Progenitor cell of endocrine pancreas (in vitro differentiated cells): ENCODE data around the gene RCOR1. TPM values are rescaled to one million over a fixed set of nuclear protein-coding genes. Genes with fewer than 3 reads are reported as not detected.

Experiments used
- DNase-seq: peaks from one replicate; pipeline ENCODE4 v3.0.0; 2021; ENCODE audit warnings: low spot score; ENCODE audit not compliant: unreplicated experiment
- H3K27ac Mint-ChIP-seq: 2 replicates; pipeline ENCODE4 v1.8.0; 2021; ENCODE audit warnings: mild to moderate bottlenecking, moderate library complexity, mixed read lengths
- H3K27me3 Mint-ChIP-seq: 2 replicates; pipeline ENCODE4 v1.8.0; 2021; ENCODE audit warnings: mixed read lengths
- H3K36me3 Mint-ChIP-seq: 2 replicates; pipeline ENCODE4 v1.8.0; 2022; ENCODE audit warnings: mixed read lengths; ENCODE audit not compliant: insufficient read depth
- H3K4me1 Mint-ChIP-seq: 2 replicates; pipeline ENCODE4 v1.8.0; 2021; ENCODE audit warnings: low read depth, mixed read lengths
- H3K4me3 Mint-ChIP-seq: 2 replicates; pipeline ENCODE4 v1.8.0; 2021; ENCODE audit warnings: low read depth, mild to moderate bottlenecking, moderate library complexity, mixed read lengths
- H3K9me3 Mint-ChIP-seq: 2 replicates; pipeline ENCODE4 v1.8.0; 2021; ENCODE audit warnings: low read depth, mixed read lengths
- total RNA-seq: library from RNA; stranded (reverse); gene quantifications from 2 replicates; pipeline ENCODE4 v1.2.1, GENCODE V29; 2021
- TF ChIP-seq, protein P1 (sequence below): fragments of 200-600 bp; sonication (generic); IDR thresholded peaks from one replicate; pipeline ENCODE4 v1.5.0; 2021; ENCODE audit warnings: antibody characterized with exemption, mild to moderate bottlenecking; ENCODE audit not compliant: unreplicated experiment

RCOR1 gene
- total RNA-seq, 1 donor from 2014 or later, result 41.9 TPM

DNA sequence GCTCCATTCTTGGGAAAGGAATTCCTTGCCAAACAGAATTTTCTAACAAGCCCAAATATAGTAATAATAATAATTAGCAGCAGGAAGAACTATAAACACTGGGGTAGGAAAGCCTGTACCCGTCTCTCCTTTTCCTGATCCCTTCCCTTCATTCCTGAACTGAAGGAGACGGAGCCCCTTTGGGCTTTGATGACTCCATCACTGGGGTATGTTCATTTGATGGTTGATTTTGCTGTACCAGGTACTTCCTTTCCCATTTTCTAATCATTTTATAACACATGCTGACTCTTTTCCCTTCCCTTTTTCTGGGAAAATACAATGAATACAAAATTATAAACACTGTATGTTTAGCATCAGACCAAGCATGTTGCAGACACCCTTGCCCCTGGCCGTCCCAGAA lies 3.6 kb upstream of the RCOR1 start:
- Mint-ChIP-seq H3K27me3 (no peaks in the 10 kb centered on the region), H3K27ac (peak overlapping the region; percentile 94), H3K9me3 (no peaks in the 10 kb centered on the region), H3K36me3 (no peaks in the 10 kb centered on the region), H3K4me3 (no peak overlapping the region), H3K4me1 (peaks cover 33% of the 10 kb centered on the region)
- no peak for DNase-seq
- TF ChIP-seq, protein P1, sequence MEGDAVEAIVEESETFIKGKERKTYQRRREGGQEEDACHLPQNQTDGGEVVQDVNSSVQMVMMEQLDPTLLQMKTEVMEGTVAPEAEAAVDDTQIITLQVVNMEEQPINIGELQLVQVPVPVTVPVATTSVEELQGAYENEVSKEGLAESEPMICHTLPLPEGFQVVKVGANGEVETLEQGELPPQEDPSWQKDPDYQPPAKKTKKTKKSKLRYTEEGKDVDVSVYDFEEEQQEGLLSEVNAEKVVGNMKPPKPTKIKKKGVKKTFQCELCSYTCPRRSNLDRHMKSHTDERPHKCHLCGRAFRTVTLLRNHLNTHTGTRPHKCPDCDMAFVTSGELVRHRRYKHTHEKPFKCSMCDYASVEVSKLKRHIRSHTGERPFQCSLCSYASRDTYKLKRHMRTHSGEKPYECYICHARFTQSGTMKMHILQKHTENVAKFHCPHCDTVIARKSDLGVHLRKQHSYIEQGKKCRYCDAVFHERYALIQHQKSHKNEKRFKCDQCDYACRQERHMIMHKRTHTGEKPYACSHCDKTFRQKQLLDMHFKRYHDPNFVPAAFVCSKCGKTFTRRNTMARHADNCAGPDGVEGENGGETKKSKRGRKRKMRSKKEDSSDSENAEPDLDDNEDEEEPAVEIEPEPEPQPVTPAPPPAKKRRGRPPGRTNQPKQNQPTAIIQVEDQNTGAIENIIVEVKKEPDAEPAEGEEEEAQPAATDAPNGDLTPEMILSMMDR, result no peak

DNA sequence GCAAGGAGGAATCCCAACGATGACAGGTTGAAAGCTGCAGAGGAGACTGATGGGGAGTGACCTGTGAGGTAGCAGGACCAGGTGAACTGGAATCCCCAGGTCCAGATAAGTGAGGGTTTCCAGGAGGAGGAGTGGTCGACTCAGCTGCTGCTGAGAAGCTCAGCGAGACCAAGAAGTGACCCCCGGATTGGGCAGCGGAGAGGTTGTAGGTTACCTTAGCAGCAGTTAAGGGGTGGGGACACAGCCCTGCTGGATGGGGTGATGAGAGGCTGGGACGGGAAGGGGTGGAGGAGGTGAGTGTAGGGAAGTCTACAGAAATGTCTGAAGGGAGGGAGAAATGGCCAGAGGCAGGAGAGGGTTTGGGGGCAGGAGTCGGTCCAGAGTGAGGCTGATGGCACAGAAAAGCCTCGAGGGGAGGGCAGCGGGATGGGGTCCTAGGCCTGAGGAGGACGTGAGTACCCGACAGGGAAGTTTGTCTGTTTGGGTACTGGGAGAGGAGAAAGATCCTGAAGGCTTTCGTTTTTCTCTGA lies 2.6 kb upstream of the RCOR1 start:
- TF ChIP-seq, protein P1, result no peak
- DNase-seq, result no peak
- Mint-ChIP-seq H3K4me1 (peaks cover 39% of the 10 kb centered on the region), H3K27ac (peak overlapping the region; percentile 94), H3K36me3 (no peaks in the 10 kb centered on the region), H3K9me3 (no peaks in the 10 kb centered on the region), H3K27me3 (no peaks in the 10 kb centered on the region), H3K4me3 (peak overlapping the region; percentile 59)

DNA sequence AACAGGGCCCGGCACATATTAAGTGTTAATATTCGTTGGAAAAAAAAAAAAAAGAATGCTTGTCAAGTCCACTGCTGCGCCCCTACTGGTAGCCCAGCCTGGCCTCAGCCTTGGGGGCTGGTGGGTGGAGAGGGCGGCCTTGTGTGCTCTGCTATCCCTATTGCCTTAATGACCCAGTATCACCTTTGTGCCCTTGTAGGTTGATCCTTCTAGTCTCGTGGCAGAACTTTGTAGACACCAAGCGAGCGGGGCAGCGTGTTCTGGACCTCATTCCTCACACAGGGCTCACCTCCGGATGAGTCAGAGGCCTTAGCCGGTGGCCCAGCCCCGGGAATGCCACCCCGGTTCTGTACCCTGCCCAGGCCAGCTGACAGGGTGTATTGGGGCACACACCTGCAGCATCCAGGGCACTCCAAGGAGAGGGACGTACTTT lies 1.8 kb upstream of the RCOR1 start:
- TF ChIP-seq, protein P1, result peak; percentile 82
- H3K27ac Mint-ChIP-seq, result peak overlapping the region; percentile 94
- peaks cover 34% of the 10 kb centered on the region for H3K4me1 Mint-ChIP-seq
- H3K27me3 Mint-ChIP-seq, result no peaks in the 10 kb centered on the region
- H3K36me3 Mint-ChIP-seq, result peaks cover under 1% of the 10 kb centered on the region
- peak; percentile 47 for DNase-seq
- peak overlapping the region; percentile 74 for H3K4me3 Mint-ChIP-seq
- no peaks in the 10 kb centered on the region for H3K9me3 Mint-ChIP-seq

DNA sequence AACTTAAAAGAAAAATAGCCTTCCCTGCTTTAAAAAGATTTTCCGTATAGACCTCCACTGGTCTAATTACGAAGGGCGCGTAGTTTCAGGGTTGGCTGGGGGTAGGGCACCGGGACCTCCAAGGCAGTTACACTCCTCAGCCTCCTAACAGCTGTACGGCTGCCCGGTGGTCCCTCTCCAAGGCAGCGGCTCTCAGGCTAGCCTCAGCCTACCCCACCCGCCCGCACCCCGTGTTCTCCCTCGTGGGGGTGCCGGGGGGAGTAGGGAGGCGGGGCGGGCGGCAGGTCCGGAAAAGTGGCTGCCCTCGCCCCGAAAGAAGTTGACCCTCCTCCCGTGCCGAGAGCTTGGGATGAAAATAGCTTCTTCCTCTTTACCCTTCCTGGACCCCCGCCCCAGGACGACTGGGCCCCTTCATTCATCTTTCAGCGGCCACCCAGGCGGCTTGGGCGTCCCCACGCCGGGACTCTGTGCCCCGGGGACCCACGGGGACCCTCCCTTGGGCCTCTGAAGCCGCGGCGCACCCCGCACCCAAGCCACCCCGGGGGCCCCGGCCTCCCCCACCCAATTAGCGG lies 991 bp upstream of the RCOR1 start:
- H3K4me1 Mint-ChIP-seq, result peaks cover 31% of the 10 kb centered on the region
- H3K27ac Mint-ChIP-seq, result peak overlapping the region; percentile 94
- peak; percentile 20 for DNase-seq
- TF ChIP-seq, protein P1, result no peak
- peak overlapping the region; percentile 74 for H3K4me3 Mint-ChIP-seq
- H3K27me3 Mint-ChIP-seq, result no peaks in the 10 kb centered on the region
- no peaks in the 10 kb centered on the region for H3K9me3 Mint-ChIP-seq
- H3K36me3 Mint-ChIP-seq, result peaks cover 2% of the 10 kb centered on the region

DNA sequence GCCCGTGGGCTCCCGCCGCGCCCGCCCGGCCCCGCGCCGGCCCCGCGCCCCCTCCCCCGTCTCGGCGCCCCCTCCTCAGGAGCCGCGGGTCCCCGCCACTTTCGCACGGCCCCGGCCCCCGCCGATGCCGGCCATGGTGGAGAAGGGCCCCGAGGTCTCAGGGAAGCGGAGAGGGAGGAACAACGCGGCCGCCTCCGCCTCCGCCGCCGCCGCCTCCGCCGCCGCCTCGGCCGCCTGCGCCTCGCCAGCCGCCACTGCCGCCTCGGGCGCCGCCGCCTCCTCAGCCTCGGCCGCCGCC lies 263 bp downstream of the RCOR1 start:
- Mint-ChIP-seq H3K27ac (no peak overlapping the region), H3K4me3 (peak overlapping the region; percentile 90), H3K27me3 (no peaks in the 10 kb centered on the region), H3K4me1 (peaks cover 31% of the 10 kb centered on the region), H3K36me3 (peaks cover 2% of the 10 kb centered on the region), H3K9me3 (no peaks in the 10 kb centered on the region)
- no peak for DNase-seq
- TF ChIP-seq, protein P1, result no peak
